Ecto neural progenitor cell (in vitro differentiated cells): ENCODE data around the gene MSX2.
"Not testable (repeated sequence)": the region's sequence is repeated elsewhere in the genome, so short reads cannot be mapped to it uniquely, and the experiment has no call there.

Experiments used
- DNase-seq: peaks from one replicate; pipeline ENCODE4 v3.0.0-alpha.2; 2018; ENCODE audit warnings: low spot score

MSX2 gene

DNA sequence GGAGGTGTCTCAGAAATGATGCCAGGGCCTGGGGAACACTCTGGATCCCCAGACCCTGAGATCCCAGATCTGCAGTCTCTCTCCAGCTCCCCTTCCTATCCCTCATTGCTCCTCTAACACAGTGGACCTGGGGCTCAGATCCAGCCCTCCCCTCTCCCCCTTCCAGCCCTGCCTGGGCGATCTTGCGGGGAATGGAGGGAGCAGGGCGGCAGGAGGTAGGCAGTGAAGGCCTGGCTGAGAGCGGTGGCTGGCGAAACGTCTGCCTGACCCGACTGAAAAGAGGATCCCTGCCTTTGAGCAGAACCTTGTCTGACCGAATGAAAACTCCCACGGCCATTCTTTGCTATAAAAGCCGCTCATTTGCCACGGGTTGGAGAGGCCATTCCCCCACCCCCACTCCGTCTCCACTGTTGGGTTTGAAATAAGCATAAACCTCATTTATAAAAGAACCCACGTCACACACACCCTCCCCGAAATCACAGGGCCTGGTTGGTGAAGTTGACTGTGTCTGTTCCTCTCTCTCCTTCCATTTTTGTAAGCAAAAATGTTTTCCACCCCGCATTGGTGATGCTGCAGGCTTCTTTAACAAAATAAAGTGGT, 8.8 kb downstream of the MSX2 start:
- DNase-seq, result peak; percentile 61

DNA sequence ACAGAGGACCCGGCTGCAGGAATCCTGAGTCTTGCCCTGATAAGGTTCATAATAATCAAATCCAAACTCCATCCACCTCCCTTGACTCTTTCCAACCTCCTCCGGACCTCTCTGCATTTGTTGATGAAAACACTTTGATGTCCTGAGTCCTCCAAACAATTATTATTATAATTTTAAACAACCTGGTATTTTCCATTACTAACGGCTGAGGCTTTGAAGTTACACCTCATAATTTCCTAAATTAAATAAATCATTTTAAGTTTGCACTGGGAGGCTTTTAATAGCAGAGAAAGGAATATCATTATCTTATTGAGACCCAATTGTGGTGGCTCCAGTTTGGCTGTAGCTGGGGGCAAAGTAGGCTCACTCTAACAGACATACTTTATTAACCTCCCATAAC, 9.5 kb downstream of the MSX2 start:
- DNase-seq, result no peak

DNA sequence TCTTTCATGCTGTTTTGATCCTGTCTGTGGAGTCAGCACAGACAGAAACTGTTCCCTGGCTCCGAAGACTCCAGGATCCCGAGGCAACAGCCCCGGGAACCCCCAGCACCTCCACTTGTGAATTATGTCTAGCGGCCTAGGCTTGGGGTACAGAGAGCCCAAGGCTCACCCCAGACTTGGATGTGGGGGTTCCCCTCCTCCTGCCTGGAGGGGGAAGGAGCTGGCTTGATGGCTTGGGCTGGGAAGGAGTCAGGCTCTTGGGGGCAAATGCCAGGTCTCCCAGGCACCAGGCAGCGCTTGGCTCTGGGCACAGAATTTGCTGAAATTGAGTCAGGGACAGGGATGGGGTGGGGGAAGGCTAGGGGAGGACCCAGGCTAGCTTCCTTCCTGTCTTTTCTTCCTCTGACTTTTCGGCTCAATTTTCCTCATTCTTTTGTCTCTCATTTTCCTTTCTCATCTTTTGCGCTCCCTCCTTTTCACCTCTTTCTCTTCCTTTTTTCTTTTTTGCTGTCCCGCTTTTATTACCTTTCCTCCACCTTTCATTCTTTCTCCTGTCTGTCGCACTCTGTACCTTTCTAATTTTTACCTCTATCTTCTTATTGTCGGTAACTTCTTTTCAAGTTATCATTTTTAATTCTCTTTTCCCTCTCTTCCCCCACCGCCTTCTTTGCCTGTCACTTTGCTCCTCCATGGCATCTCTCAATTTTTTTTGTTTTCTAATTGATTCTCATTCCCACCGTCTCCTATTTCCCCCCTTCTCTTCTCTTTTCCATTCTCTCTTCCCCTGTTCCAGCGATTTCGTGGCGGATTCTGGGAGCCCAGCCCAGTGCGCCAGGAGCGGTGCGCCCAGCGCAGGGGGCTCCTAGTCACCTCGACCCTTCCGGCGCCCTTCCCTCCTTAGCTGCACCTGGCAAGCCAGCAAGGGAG, 10.5 kb downstream of the MSX2 start:
- peak; percentile 59 for DNase-seq

DNA sequence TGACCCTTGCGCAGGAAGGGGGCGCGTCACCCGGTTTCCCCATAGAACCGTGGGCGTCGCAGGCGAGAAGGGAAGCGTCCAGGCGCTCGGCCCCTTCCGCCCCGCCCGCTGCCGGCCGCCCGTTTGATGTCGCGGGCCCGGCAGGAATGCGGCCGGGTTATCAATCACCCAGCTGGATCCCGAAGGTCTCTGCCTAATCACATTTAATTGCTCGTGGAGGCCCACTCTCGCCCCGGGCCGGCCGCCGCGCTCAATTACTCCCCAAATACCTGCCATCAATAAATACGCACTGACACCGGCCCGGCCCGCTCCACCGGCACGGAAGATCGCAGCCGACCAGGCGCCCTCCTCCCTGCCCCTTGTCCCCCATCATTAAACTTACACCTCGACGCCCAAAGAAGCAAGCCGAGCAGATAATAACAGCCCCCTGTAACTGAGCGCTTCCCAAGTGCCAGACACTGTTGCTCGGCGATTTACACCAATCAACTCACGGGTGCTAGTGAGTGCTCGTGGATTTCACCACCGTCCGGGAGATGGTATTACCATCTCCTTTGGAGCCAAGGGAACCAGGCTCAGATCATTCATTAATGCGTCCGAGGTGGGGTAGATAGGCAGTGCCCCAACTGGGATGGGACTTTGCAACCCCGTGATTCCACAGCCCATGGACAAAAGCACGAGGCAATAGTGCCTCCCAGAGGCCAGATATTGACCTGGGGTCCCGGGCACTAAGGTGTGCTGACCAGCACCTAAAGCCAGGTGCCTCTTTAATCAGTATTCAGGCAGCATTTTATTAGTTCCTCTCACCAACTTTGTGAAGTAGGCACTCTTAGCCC, 11.3 kb downstream of the MSX2 start:
- peak; percentile 80 for DNase-seq

DNA sequence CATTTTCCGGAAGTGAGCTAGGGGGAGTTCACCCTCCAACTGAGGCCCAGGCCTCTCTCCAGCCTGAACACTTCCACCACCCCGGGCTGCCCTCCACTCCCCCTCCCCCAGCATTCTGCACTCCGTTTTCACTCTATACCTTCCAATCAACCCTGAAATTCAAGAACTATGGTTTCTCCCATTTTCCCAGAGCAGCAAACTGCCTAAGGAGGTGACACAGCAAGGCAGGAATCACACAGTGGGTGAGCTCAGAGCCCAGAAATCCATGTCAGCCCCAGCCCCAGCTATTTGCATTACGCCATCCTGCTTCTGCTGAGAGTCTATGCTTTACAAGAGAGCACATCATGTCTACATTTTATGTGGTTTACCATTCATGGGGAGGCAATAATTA, 11.9 kb downstream of the MSX2 start:
- no peak for DNase-seq

DNA sequence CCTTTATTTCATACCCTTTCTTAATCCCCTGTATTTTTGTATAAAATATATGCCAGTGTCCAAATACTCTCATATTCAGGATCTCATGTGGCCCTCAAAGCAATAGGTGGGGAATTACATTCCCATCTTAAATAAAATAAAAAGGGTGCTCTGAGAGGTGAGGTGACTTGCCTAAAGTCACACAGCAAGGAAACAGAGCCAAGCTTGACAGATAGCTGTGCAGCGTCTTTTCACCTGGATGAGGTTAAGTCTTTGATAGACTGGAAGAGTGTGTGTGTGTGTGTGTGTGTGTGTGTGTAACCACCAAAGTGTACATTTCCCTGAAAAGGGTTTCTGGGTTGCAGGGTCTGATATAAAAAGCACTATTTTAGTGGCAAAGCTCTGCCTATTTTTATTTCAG, 12.4 kb downstream of the MSX2 start:
- DNase-seq, result no peak

DNA sequence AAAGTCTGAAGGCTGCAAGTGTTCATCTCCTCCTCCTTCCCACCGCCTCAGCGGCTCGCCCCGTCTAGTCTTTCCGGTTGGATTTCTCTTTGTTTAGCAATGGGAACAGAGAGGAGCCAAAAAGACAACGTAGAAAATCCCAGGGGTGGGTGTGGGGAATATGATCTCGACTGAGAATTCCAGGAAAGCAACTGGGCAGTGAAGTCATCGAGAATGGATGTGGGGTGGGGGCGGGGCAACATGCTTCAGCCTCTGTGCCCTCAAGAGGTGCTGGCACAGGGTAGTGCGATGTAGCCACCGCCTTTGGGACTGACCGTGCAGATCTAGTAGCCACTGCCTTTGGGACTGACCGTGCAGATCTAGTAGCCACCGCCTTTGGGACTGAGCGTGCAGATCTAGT, 12.9 kb downstream of the MSX2 start:
- no peak for DNase-seq

DNA sequence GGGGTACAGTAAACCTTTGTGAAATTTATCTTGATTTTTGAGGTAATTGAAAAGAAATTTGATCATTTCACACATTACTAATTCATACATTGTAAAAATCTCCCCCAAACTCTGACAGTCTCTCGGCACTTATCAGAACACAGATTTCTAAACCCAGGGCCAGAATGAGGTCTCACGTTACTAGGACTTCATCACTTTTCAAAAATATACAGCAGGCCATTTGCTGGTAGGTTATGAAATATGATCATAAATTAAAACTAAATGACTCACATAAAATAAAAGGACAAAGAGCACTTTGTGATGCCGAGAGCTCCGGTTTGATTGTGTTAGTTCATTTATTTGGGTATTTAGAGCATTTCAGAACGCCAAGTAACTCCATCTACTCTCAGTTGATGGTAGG, 17.0 kb downstream of the MSX2 start:
- DNase-seq, result no peak

DNA sequence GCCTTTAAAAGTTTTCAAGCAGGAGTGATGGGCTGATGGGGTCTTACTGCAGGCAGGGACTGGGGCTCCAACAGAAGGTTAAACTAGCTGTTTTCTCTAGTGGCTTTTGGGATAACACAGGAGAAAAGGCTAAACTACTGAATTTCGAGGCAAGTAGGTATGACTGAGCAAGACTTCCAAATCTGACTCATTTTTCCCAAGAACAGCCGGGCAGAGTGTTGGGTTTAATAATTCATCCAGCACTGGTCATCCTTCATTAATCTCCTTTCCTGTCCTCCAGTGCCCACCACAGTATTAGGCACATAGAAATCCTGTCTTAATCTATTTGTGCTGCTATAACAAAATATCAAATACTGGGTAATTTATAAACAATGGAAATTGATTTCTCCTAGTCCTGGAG, 20.5 kb downstream of the MSX2 start:
- no peak for DNase-seq

DNA sequence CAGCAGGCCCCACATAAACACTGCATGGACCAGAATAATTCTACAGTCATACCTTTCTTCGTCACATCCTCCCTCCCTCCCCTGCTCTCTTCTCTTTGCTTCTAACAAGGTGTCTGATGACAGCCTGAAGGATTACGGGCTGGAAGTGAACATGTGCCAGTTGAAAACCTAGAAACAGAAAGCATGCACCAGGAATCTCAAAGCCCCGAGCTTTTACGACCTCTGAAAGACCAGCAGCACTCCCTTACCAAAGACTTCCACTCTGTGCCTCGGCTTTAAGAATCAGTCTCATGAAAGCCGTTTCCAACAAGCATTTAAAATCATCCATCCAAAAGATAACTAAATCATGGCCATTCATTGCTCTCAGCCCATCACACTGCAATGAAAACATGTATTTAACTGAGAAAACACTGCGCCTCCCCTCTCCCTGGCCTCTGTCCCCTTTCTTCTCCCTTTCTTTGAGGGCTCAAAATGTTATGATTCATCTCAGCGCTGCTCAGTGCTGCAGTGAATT, 21.3 kb downstream of the MSX2 start:
- DNase-seq, result no peak

DNA sequence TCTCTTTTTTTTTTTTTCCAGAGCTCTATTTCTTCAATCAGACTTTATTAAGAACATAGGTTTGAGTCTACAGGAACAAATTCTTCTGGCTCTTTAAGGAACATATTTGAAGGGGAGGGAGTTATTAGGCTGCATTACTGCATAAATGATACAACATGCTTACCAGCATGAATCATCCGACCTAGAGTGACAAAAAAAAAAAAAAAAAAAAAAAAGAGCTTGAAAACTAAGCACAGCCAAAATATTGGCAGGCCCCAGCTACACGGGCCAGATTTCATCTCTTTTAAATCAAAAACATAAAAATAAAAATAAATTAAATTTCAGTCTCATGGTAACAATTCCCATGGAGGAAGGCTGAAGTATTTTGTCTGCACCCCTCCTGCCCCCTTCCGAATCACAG, 26.3 kb downstream of the MSX2 start:
- DNase-seq, result no peak

DNA sequence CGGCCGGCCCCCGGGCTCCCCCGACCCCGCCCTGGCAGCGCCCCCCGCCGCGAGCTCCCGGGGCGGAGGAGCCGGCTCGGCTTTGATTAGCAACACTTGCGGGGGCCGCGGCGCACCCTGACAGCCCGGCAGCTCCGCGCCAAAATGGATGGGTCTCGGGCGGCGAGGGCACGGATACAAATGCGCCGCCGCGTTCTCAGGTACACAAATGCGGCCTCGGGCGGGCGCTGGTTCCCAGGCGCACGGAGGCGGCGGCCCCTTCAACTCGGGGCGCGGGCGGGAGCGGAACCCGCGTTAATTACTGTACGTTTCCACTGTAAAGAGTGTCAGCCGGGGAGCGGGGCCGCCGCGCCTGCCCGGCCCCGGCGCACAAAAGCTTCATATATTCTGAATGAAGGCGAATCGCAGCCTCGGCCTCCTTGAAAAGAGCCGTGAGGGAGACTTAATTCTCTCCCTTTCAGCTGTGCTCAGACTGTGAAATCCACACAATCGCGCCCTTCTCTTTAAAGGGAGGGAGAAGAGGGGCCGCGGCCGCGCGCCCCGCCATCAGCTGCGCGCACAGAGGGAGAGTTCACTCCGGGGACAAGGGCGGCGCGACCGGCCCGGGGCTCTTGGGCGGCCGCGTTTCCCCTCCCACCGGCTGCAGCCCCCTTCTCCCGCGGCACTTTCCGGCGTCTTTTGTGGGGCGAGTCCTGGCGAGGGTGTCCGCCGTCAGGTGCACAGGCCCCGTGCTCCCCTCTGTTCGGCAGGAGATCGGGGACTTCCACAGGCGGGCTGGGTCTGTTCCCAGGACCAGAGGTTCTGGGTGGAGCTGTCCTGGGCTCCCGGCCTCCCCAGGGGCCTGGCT, 27.0 kb downstream of the MSX2 start:
- peak; percentile 65 for DNase-seq

DNA sequence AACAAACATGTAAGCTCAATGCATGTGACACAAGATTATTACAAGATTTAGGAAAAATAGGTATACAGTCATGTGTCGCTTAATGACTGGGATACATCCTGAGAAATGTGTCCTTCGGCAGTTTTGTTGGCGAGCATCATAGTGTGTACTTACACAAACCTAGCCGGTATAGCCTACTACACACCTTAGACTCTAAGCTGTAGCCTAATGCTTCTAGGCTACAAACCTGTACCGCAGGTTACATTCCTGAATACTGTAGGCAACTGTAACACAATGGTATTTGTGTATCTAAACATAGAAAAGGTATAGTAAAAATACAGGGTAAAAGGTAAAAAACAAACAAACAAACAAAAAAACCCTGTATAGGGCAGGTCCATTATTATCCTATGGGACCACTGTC, 27.7 kb downstream of the MSX2 start:
- DNase-seq, result no peak

DNA sequence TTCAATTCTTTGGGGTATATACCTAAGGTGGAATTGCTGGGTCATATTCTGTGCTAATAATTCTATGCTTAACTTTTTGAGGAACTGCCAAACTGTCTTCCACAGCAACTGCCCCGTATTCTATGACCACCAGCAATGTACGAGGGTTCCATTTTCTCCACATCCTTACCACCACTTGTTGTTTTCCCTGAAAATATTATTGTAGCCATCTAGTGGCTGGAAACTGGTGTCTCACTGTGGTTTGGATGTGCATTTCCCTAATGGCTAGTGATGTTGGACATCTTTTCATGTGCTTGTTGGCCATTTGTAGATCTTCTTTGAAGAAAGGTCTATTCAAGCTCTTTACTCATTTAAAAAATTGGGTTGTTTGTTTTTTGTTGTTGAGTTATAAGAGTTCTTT, 30.7 kb downstream of the MSX2 start:
- no peak for DNase-seq

DNA sequence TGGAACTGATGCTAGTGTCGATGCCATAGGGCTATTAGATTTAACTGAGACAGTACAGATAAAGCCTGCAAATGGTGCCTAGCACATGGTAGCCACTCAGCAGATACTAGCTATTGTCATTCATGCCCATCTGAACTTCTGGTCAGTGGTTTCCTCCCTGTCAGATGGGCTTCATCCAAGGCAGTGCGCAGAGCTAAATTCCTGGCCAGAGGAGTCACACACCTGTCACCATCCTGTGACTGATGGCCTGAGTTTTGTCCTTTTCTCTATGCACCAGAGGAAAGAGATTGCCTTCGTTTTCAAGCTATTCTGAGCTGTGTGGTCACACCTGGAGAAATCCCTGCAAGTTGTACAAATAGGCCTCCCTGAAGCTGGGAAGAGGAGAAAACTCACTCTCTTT, 34.7 kb downstream of the MSX2 start:
- DNase-seq, result no peak

DNA sequence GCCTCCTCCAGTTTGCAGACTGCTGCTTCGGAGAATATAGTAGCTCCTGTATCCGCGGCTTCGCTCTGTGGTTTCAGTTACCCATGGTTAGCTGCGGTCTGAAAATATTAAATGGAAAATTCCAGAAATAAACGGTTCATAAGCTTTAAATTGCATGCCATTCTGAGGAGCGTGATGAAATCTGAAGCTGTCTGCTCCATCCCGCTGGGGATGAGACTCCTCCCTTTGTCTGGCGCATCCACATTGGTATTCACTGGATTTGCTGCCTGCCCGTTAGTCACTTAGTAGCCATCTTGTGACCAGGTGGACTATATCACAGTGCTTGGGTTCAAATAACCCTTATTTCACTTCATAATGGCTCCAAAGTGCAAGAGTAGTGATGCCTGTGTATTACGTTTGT, 36.3 kb downstream of the MSX2 start:
- no peak for DNase-seq

DNA sequence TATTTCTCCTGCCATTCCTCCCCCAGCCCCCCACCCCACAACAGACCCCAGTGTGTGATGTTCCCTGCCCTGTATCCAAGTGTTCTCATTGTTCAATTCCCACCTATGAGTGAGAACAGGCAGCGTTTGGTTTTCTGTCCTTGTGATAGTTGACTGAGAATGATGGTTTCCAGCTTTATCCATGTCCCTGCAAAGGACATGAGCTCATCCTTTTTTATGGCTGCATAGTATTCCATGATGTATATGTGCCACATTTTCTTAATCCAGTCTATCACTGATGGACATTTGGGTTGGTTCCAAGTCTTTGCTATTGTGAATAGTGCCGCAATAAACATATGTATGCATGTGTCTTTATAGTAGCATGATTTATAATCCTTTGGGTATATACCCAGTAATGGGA, 37.0 kb downstream of the MSX2 start:
- DNase-seq, result not testable (repeated sequence)

DNA sequence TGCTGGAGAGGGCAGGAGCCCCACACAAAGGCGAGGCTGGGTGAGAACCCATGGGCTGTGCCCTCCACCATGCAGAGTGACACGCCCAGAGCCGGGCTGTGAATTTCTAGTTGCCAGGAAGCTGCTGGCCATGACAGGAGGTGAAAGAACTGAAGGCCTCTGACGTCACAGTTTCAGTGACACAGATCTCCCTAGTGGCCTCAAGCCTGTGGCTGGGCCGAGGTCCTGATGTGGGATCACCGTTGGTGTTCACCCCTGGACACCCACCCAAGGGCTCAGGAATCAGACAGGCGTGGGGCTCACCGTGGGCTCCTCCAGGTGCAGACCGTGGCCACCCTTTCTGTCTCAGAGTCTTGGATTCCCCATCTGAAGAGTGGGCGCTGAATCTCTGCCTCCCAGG, 39.9 kb downstream of the MSX2 start:
- DNase-seq, result no peak

DNA sequence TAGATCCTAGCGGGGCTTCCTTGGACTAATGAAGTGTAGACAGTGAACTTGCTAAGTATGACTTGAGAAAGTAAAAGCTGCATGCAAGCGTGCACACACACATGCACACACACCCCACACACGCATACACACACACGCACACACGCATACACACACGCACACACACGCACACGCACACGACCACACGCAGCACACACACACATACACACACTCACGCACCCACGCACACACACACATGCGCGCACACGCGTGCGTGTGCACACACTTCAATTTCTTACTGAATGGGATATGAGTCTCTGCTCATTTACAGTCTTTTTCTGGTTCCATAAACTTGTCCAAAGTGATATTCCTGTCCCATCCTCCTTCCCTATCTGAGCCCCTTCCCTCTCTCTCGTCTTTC, 41.2 kb downstream of the MSX2 start:
- no peak for DNase-seq

DNA sequence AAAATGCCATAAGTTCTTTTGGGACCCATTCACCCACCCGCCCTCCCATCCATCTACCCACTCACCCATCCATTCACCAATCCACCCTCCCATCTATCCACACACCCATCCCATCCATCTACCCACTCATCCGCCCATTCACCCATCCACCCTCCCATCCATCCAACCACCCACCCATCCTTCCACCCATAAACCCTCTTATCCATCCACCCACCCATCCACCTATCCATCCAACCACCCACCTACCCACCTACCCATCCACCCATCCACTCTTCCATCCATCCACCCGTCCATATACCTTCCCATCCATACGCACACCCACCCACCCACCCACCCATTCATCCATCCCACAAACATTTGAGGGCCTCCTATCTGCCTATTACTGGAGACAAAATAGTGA, 43.3 kb downstream of the MSX2 start:
- no peak for DNase-seq

DNA sequence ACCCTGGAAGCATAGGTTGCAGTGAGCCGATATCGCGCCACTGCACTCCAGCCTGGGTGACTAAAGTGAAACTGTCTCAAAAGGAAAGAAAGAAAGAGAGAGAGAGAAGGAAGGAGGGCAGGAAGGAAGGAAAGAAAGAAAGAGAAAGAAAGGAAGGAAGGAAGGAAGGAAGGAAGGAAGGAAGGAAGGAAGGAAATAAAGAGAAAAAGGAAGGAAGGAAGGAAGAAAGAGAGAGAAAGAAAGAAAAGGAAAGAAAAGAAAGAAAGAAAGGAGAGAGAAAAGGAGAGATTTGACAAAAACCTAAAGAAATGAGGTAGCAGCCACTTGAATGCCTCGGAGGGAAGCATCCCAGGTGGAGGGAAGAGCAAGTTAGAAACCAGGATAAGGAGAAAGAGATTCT, 44.6 kb downstream of the MSX2 start:
- peak; percentile 11 for DNase-seq

DNA sequence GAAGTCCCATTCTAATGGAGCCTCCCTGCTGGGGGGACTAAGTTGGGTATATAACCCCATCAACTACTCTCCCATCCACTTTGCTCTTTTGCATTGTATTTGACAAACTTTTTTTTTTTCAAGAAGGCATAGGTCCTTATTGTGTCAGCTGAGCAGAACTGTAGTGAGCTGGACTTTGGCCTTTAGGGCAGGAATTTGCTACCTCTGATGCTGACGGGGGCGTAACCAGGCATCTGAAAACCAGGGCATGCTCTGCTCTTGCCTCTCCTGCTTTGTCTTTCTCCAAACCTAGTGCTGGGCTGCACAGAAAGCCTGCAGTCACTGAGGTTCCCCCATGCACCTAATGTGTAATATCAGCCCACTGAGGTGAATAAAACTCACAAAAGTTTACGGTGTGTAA, 49.0 kb downstream of the MSX2 start:
- no peak for DNase-seq
